H1 (cell line): Measurements from ENCODE around the gene FOXC1. TPM values are rescaled to one million over a fixed set of nuclear protein-coding genes. Genes with fewer than 3 reads are reported as not detected.
A peak's percentile ranks its signal among the peaks of the same experiment; 100 is the strongest.

Experiments
- CTCF ChIA-PET: fragments of 300-600 bp; sonication (Branson Sonifier 250); formaldehyde crosslinking; loops from one replicate; lab custom pipeline; 2021; ENCODE audit not compliant: partially characterized antibody; lab: Charles Lee
- POLR2A ChIA-PET: fragments of 300-600 bp; sonication (Branson Sonifier 250); formaldehyde crosslinking; loops from one replicate; lab custom pipeline; 2021; ENCODE audit warnings: inconsistent platforms; ENCODE audit not compliant: partially characterized antibody; lab: Charles Lee
- DNase-seq, 2 experiments: peaks; one replicate each; pipeline versions ENCODE4 v3.0.0 to v3.0.0-alpha.2; 2010 to 2022; ENCODE audit warnings: low spot score in 2 of 2, low read depth in 1 of 2, mixed read lengths in 1 of 2
- FAIRE-seq: peaks from 2 replicates; lab custom pipeline; 2011; peaks lifted over from hg19 to GRCh38; lab: Jason Lieb, UNC
- H2AFZ ChIP-seq: 2 replicates; pipeline ENCODE4 v1.8.1; 2012; ENCODE audit warnings: low read length, inconsistent platforms
- H2AK5ac ChIP-seq: 2 replicates; pipeline ENCODE4 v1.6.1; 2013; ENCODE audit warnings: low read depth, low read length
- H2BK120ac ChIP-seq: replicated peaks from 2 replicates; pipeline ENCODE3; 2013; ENCODE audit warnings: low read depth, low read length, inconsistent platforms
- H2BK12ac ChIP-seq: 2 replicates; pipeline ENCODE4 v1.6.1; 2013; ENCODE audit warnings: low read depth, low read length
- H2BK15ac ChIP-seq: 2 replicates; pipeline ENCODE4 v1.6.1; 2013; ENCODE audit warnings: low read length
- H2BK20ac ChIP-seq: 2 replicates; pipeline ENCODE4 v1.6.1; 2013; ENCODE audit warnings: low read length
- H2BK5ac ChIP-seq: 2 replicates; pipeline ENCODE4 v1.6.1; 2013; ENCODE audit warnings: low read depth, low read length
- H3K14ac ChIP-seq: 2 replicates; pipeline ENCODE4 v1.6.1; 2013; ENCODE audit warnings: inconsistent platforms; ENCODE audit not compliant: insufficient read length
- H3K18ac ChIP-seq: 2 replicates; pipeline ENCODE4 v1.6.1; 2013; ENCODE audit warnings: low read length; ENCODE audit errors: extremely low read depth
- H3K23ac ChIP-seq: 2 replicates; pipeline ENCODE4 v1.6.1; 2013; ENCODE audit warnings: inconsistent platforms; ENCODE audit not compliant: insufficient read length
- H3K23me2 ChIP-seq: 2 replicates; pipeline ENCODE4 v1.6.1; 2013; ENCODE audit warnings: low read depth, low read length
- H3K27ac ChIP-seq: 2 replicates; pipeline ENCODE4 v1.6.1; 2011; ENCODE audit warnings: low read depth, low read length, inconsistent platforms
- H3K27me3 ChIP-seq, 4 experiments: replicated peaks in 1 of 4; 1 replicate in 1 of 4; 2 replicates in 3 of 4; pipeline versions ENCODE4 v1.6.1 to v1.8.1; 2011 to 2013; ENCODE audit warnings: low read length in 3 of 4, mild to moderate bottlenecking in 3 of 4, inconsistent platforms in 2 of 4, mixed read lengths in 2 of 4, moderate library complexity in 1 of 4; ENCODE audit not compliant: control insufficient read depth in 3 of 4, insufficient read depth in 3 of 4; ENCODE audit errors: extremely low read depth in 1 of 4
- H3K36me3 ChIP-seq, 4 experiments: 2 replicates each; pipeline versions ENCODE4 v1.6.1 to v1.8.1; 2011 to 2013; ENCODE audit warnings: mild to moderate bottlenecking in 4 of 4, low read length in 3 of 4, moderate library complexity in 2 of 4, control low read depth in 1 of 4, inconsistent platforms in 1 of 4; ENCODE audit not compliant: insufficient read depth in 4 of 4, control insufficient read depth in 2 of 4
- H3K4ac ChIP-seq: replicated peaks from 2 replicates; pipeline ENCODE3; 2013; ENCODE audit warnings: low read length, low read depth, mixed read lengths, inconsistent platforms; ENCODE audit not compliant: insufficient read length
- H3K4me1 ChIP-seq, 4 experiments: replicated peaks in 1 of 4; 1 replicate in 1 of 4; 2 replicates in 3 of 4; pipeline versions ENCODE4 v1.6.1 to v1.8.1; 2011 to 2013; ENCODE audit warnings: low read length in 3 of 4, inconsistent platforms in 2 of 4, mixed read lengths in 1 of 4; ENCODE audit not compliant: insufficient read depth in 4 of 4, control insufficient read depth in 3 of 4
- H3K4me2 ChIP-seq, 2 experiments: 2 replicates each; pipeline versions ENCODE4 v1.6.1 to v1.8.1; 2011 to 2013; ENCODE audit warnings: low read depth in 2 of 2, low read length in 2 of 2, control low read depth in 1 of 2, inconsistent platforms in 1 of 2, mild to moderate bottlenecking in 1 of 2; ENCODE audit not compliant: insufficient read depth in 1 of 2
- H3K4me3 ChIP-seq, 4 experiments: fragments of 200-600, 300-600 bp in 1 of 4; sonication (generic), shearing (Covaris generic), sonication (Bioruptor Twin) in 1 of 4; 2 replicates each; pipeline versions ENCODE4 v1.5.1 to v1.8.1; 2011 to 2016; ENCODE audit warnings: low read length in 4 of 4, low read depth in 3 of 4, control low read depth in 2 of 4, inconsistent platforms in 2 of 4, mild to moderate bottlenecking in 2 of 4, mixed read lengths in 1 of 4, moderate library complexity in 1 of 4; ENCODE audit not compliant: insufficient read depth in 2 of 4; ENCODE audit errors: extremely low read depth in 1 of 4
- H3K56ac ChIP-seq: replicated peaks from 2 replicates; pipeline ENCODE3; 2013; ENCODE audit warnings: low read depth, mild to moderate bottlenecking, mixed read lengths, low read length, inconsistent platforms; ENCODE audit not compliant: insufficient read length
- H3K79me1 ChIP-seq: 2 replicates; pipeline ENCODE4 v1.6.1; 2013; ENCODE audit warnings: low read depth, low read length, control low read depth
- H3K79me2 ChIP-seq, 2 experiments: 2 replicates each; pipeline versions ENCODE4 v1.6.1 to v1.8.1; 2012 to 2013; ENCODE audit warnings: low read length in 2 of 2, mild to moderate bottlenecking in 2 of 2, inconsistent platforms in 1 of 2; ENCODE audit not compliant: insufficient read depth in 2 of 2, control insufficient read depth in 1 of 2
- H3K9ac ChIP-seq, 4 experiments: replicated peaks in 1 of 4; 1 replicate in 1 of 4; 2 replicates in 3 of 4; pipeline versions ENCODE4 v1.6.1 to v1.8.1; 2011 to 2013; ENCODE audit warnings: low read depth in 3 of 4, low read length in 3 of 4, control low read depth in 2 of 4, mild to moderate bottlenecking in 2 of 4, moderate library complexity in 2 of 4, inconsistent platforms in 1 of 4; ENCODE audit errors: extremely low read depth in 1 of 4
- H3K9me3 ChIP-seq, 2 experiments: 2 replicates each; pipeline versions ENCODE4 v1.6.1 to v1.8.1; 2012 to 2013; ENCODE audit warnings: mild to moderate bottlenecking in 2 of 2, moderate library complexity in 2 of 2, control low read depth in 1 of 2, inconsistent platforms in 1 of 2, low read depth in 1 of 2, low read length in 1 of 2, mixed read lengths in 1 of 2; ENCODE audit not compliant: insufficient read depth in 2 of 2
- H4K20me1 ChIP-seq, 2 experiments: replicated peaks in 1 of 2; 2 replicates each; pipeline versions ENCODE3 to v1.8.1; 2011 to 2013; ENCODE audit warnings: inconsistent platforms in 2 of 2, low read length in 2 of 2, mild to moderate bottlenecking in 1 of 2; ENCODE audit not compliant: insufficient read depth in 2 of 2, control insufficient read depth in 1 of 2
- H4K5ac ChIP-seq: 2 replicates; pipeline ENCODE4 v1.6.1; 2013; ENCODE audit warnings: low read length, low read depth, mixed read lengths, inconsistent platforms; ENCODE audit not compliant: insufficient read length
- H4K8ac ChIP-seq: 2 replicates; pipeline ENCODE4 v1.8.0; 2013; ENCODE audit warnings: mild to moderate bottlenecking, moderate library complexity, low read length, inconsistent platforms; ENCODE audit not compliant: insufficient read depth; ENCODE audit errors: extremely low read depth
- H4K91ac ChIP-seq: replicated peaks from 2 replicates; pipeline ENCODE3; 2013; ENCODE audit warnings: low read length, mixed read lengths, inconsistent platforms; ENCODE audit not compliant: insufficient read length
- BACH1 ChIP-seq: IDR thresholded peaks from 2 replicates; pipeline ENCODE4 v1.6.1; 2012; ENCODE audit warnings: low read length, improper control_type of control experiment
- CBX8 ChIP-seq: fragments of 300-800, 300-1000 bp; sonication (generic); IDR thresholded peaks from 2 replicates; pipeline ENCODE4 v1.7.1; 2016; ENCODE audit warnings: low read depth, low read length, borderline replicate concordance
- CREB1 ChIP-seq: IDR thresholded peaks from 2 replicates; pipeline ENCODE4 v1.6.1; 2012; ENCODE audit warnings: inconsistent platforms
- CTCF ChIP-seq, 3 experiments: IDR thresholded peaks; 1 replicate in 2 of 3; 2 replicates in 1 of 3; pipeline versions ENCODE4 v1.5.1 to v1.6.1; 2011; ENCODE audit warnings: low read length in 3 of 3, mild to moderate bottlenecking in 3 of 3, inconsistent platforms in 2 of 3, low read depth in 1 of 3, moderate library complexity in 1 of 3; ENCODE audit not compliant: insufficient read depth in 1 of 3; ENCODE audit errors: control extremely low read depth in 1 of 3
- TCF12 ChIP-seq: IDR thresholded peaks from 2 replicates; pipeline ENCODE4 v1.6.1; 2011; ENCODE audit warnings: low read depth, mild to moderate bottlenecking, low read length
- USF2 ChIP-seq: IDR thresholded peaks from 2 replicates; pipeline ENCODE4 v1.6.1; 2011; ENCODE audit warnings: low read length, improper control_type of control experiment
- YY1 ChIP-seq: IDR thresholded peaks from 2 replicates; pipeline ENCODE4 v1.6.1; 2011; ENCODE audit warnings: low read depth, mild to moderate bottlenecking, low read length
- WGBS, 2 experiments: shearing (Covaris generic) in 1 of 2; methylation state at CpG; one replicate each; pipeline versions ENCODE4 v1.1.6 to v1.1.7; 2013 to 2015; ENCODE audit warnings: low lambda C conversion rate in 2 of 2, mixed read lengths in 2 of 2, inconsistent platforms in 1 of 2, low coverage in 1 of 2, missing lambda C conversion rate in 1 of 2; ENCODE audit not compliant: insufficient replicate concordance in 2 of 2, insufficient coverage in 1 of 2, insufficient read length in 1 of 2; ENCODE audit errors: extremely low coverage in 1 of 2, missing lambda C conversion rate in 1 of 2; 5-methylcytosine and 5-hydroxymethylcytosine counted together
- polyA plus RNA-seq, 7 experiments: library from polyadenylated mRNA; depleted of rRNA in 3 of 7; stranded (reverse) in 5 of 7; unstranded in 2 of 7; fragments of >200 nt in 5 of 7; fragments of 200-250 nt in 2 of 7; gene quantifications; 1 replicate in 5 of 7; 2 replicates in 1 of 7; 4 replicates in 1 of 7; pipeline versions ENCODE4 v1.2.1 to v1.2.3, GENCODE V29; 2011 to 2013; ENCODE audit warnings: missing spikeins in 2 of 7, mixed read lengths in 2 of 7
- total RNA-seq: library from RNA; stranded (reverse); fragmentation: NEBNext Ultra II Directional; extraction: Animal tissue kit (Norgen Biotek cat#: 25700); gene quantifications from 2 replicates; pipeline ENCODE4 v1.2.1, GENCODE V29; 2021

FOXC1 gene
- total and polyA plus RNA-seq, 2 of the 8 experiments (the other 6 are each of a cell fraction or from before 2014, with no cell fraction given) = 0.22 TPM; not detected in 1

GRCh38 chr6:1622851-1623768 is 13.4 kb downstream of the FOXC1 start:
- CTCF ChIA-PET = interaction anchor here (0.9 to 2.8 kb wide), 4 partner anchors 8 to 17 kb away, joined by 3 to 13 read pairs (median 8); no protein-coding TSS in a partner anchor
- TF ChIP-seq CBX8 (no peak; the same call in 1 of the 2 replicates), CTCF (IDR thresholded peaks at IDR 0.05; ENCODE audit: control extremely low read depth in 1 of 3, insufficient read depth in 1 of 3, low read depth in 1 of 3, low read length in 3 of 3) (no peak), TCF12 (no peak), CREB1 (no peak), YY1 (no peak), USF2 (no peak), BACH1 (no peak)

More at GRCh38 chr6:1622851-1623768, 13.4 kb downstream of the FOXC1 start:
- Histone ChIP-seq H3K4ac (no peak overlapping the region), H3K27me3 (peaks cover 93 to 100% (median 99%) of the 10 kb centered on the region in 4 experiments), H4K91ac (no peak overlapping the region), H3K14ac (no peak overlapping the region), H2BK120ac (no peak overlapping the region), H3K9me3 (no peaks in the 10 kb centered on the region; a peak in 1 of 4 replicates), H3K9ac (no peak overlapping the region), H2BK15ac (no peak overlapping the region), H3K23me2 (peaks cover 6% of the 10 kb centered on the region; the same call in 1 of the 2 replicates), H4K8ac (no peak overlapping the region), H3K4me1 (peaks cover 0 to 22% (median 18%) of the 10 kb centered on the region in 4 experiments; a peak in 5 of 7 replicates), H2BK12ac (no peak overlapping the region), H3K79me2 (no peaks in the 10 kb centered on the region), H2AK5ac (no peak overlapping the region), H3K4me3 (peak overlapping the region in 1 of 4 experiments; percentile 51; a peak in 1 of 8 replicates), H3K79me1 (no peaks in the 10 kb centered on the region), H3K36me3 (peaks cover 0 to 11% (median 0%) of the 10 kb centered on the region in 4 experiments; a peak in 2 of 8 replicates), H4K20me1 (peaks cover 26 to 37% of the 10 kb centered on the region in 2 experiments), H2AFZ (no peak overlapping the region), H2BK5ac (no peak overlapping the region), H3K23ac (no peak overlapping the region), H2BK20ac (no peak overlapping the region), H3K4me2 (peak overlapping the region in 1 of 2 experiments; percentile 61; a peak in 1 of 4 replicates), H3K56ac (no peak overlapping the region), H4K5ac (no peak overlapping the region), H3K27ac (no peak overlapping the region), H3K18ac (no peak overlapping the region)
- POLR2A ChIA-PET = interaction anchor here (0.9 to 1.0 kb wide), 2 partner anchors 7 to 9 kb away, joined by 3 to 5 read pairs; no protein-coding TSS in a partner anchor
- 41% methylated on average over 8 of the region's 8 CpGs; no CpG with 5 or more reads in 1 of the 2 experiments for WGBS, 2 experiments
- DNase-seq = no peak
- no peak for FAIRE-seq
